Astrocyte of the cerebellum (primary cell): ENCODE data around the gene SOBP.

Experiments
- DNase-seq: peaks from one replicate; pipeline ENCODE4 v3.0.0-alpha.2; 2011; ENCODE audit warnings: low read depth
- H3K4me3 ChIP-seq: 2 replicates; pipeline ENCODE4 v1.5.1; 2011; ENCODE audit warnings: mild to moderate bottlenecking, low read depth, low read length, moderate library complexity
- CTCF ChIP-seq: IDR thresholded peaks from 2 replicates; pipeline ENCODE4 v1.5.1; 2012; ENCODE audit warnings: low read length, low read depth, moderate library complexity, mild to moderate bottlenecking; ENCODE audit errors: missing control alignments
- in situ Hi-C: cut with HindIII; loops from 2 replicates; pipeline ENCODE4 v1.10.0; 2017; ENCODE audit warnings: low sequenced_read_pairs

Gene SOBP

DNA sequence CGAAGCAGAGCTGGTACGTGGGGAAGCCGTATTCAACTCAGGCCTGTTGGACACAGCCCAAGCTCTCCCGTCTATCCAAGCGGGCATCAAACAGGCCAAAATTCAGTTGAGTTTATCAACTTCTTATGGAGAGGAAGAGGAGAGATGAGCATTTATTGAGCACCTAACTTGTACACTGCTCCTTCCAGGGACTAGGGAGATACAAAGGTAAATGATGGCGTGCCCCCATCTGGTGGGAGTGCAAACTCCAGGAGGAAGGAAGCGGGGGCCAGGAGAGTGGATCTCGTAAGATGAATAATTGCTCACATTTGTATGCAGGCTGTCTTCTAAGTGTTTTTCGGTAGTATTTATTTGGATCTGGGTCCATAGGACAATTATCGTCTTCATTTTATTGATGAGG is 146.6 kb downstream of the SOBP start:
- DNase-seq: no peak
- TF ChIP-seq CTCF: no peak
- H3K4me3 ChIP-seq: no peak overlapping the region
- in situ Hi-C loops: no loop called here

DNA sequence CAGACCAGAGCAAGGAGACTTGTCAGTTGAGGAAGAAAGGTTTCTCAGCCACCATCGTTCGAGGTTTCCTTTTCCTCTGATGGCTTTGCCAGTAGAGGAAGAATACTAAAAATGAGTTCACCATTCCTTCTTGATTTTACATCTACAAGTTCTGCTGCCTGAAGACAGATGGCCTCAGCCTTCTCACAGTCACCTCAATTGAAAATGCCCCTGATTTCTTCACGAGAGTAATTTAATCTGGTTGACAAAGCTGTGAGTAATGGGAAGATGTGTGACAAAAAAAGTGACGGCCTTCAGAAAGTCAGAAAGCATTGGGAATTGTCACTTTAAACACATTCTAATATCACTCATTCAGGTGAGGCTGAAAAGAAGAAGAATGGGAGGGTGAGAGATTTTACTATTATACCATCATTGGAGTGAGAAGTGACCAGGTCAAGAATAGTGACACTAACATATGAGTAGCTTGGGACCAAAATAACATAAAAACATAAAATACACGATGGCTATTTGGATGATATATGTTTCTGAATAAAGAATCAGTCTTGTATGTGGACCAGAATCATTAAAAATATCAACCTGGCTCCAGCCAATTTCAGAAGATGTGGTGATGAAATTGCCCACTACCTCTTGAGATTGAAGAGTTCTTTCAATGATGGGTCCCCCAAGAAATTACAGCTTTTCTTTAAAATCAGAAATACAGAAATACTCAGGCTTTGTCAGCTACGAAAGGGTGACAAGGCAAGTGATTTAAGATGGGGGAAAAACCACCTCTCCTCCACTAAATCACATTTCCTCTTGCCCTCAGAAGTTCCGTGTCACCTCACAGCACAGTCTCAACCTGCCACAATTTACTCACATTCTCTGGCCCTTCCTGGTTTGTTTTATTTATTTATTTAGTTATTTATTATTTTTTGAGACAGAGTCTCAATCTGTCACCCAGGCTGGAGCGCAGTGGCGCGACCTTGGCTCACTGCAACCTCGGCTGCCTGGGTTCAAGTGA is 147.7 kb downstream of the SOBP start:
- in situ Hi-C loops: no loop called here
- DNase-seq: no peak
- TF ChIP-seq CTCF: no peak

GRCh38 chr6:107638493-107638892 is 148.6 kb downstream of the SOBP start:
- in situ Hi-C loops: no loop called here
- DNase-seq: no peak
- H3K4me3 ChIP-seq: no peak overlapping the region
- TF ChIP-seq CTCF: no peak

More for the DNA sequence above, 147.7 kb downstream of the SOBP start:
- no peak overlapping the region for H3K4me3 ChIP-seq

DNA sequence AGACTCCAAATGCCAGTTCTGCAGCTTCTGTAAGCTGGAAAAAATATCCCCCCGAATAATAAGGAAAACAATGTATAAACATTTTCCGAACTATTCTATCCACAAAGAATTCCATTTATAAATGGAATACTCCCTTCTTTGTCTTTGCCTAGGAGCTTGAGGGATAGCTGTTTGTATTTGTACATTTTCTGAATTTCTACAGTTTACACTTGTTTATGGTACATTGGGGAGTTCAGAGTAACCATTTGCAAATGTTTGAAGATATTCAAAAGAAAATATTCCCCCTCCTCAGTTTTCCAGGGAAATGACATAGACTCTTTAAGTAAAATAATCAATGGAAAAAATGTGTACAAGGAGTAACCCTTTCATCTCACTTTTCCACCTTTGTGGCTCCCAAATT is 149.6 kb downstream of the SOBP start:
- in situ Hi-C loops: no loop called here
- no peak for TF ChIP-seq CTCF
- DNase-seq: no peak
- H3K4me3 ChIP-seq: no peak overlapping the region

GRCh38 chr6:107641071-107641470 is 151.2 kb downstream of the SOBP start:
- no peak for TF ChIP-seq CTCF
- DNase-seq: no peak
- in situ Hi-C loops: no loop called here
- no peak overlapping the region for H3K4me3 ChIP-seq

DNA sequence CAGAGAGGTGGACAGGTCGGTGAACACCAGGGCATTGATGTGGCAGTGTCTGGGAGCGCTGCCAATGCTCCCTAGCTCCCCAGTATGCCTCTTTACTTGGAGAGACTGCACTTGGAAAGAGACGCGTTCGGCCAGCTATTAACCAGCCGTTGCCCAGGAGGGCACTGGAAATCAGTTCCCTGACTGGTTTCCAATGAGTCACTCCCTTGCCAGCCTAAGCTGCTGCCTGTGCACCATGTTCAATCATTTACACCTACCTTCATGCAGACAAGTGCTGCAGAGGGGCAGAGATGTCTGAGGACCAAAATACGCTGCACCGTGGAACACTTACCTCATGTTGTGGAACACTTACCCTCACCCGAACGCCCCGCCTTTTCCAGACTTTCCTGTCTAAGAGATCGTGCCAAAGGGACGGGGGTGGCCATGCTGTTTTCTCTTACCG is 151.6 kb downstream of the SOBP start:
- in situ Hi-C loops: no loop called here
- no peak for TF ChIP-seq CTCF
- no peak for DNase-seq

More for the DNA sequence above, 151.6 kb downstream of the SOBP start:
- H3K4me3 ChIP-seq: no peak overlapping the region
